H1 (cell line): ENCODE data around the gene ME3. TPM values are rescaled to one million over a fixed set of nuclear protein-coding genes. Genes with fewer than 3 reads are reported as not detected.

Experiments used
- CTCF ChIA-PET: fragments of 300-600 bp; sonication (Branson Sonifier 250); formaldehyde crosslinking; loops from one replicate; lab custom pipeline; 2021; ENCODE audit not compliant: partially characterized antibody; lab: Charles Lee
- POLR2A ChIA-PET: fragments of 300-600 bp; sonication (Branson Sonifier 250); formaldehyde crosslinking; loops from one replicate; lab custom pipeline; 2021; ENCODE audit warnings: inconsistent platforms; ENCODE audit not compliant: partially characterized antibody; lab: Charles Lee
- DNase-seq, 2 experiments: peaks; one replicate each; pipeline versions ENCODE4 v3.0.0 to v3.0.0-alpha.2; 2010 to 2022; ENCODE audit warnings: low spot score in 2 of 2, low read depth in 1 of 2, mixed read lengths in 1 of 2
- FAIRE-seq: peaks from 2 replicates; lab custom pipeline; 2011; peaks lifted over from hg19 to GRCh38; lab: Jason Lieb, UNC
- H2AFZ ChIP-seq: 2 replicates; pipeline ENCODE4 v1.8.1; 2012; ENCODE audit warnings: low read length, inconsistent platforms
- H2AK5ac ChIP-seq: 2 replicates; pipeline ENCODE4 v1.6.1; 2013; ENCODE audit warnings: low read depth, low read length
- H2BK120ac ChIP-seq: replicated peaks from 2 replicates; pipeline ENCODE3; 2013; ENCODE audit warnings: low read depth, low read length, inconsistent platforms
- H2BK12ac ChIP-seq: 2 replicates; pipeline ENCODE4 v1.6.1; 2013; ENCODE audit warnings: low read depth, low read length
- H2BK15ac ChIP-seq: 2 replicates; pipeline ENCODE4 v1.6.1; 2013; ENCODE audit warnings: low read length
- H2BK20ac ChIP-seq: 2 replicates; pipeline ENCODE4 v1.6.1; 2013; ENCODE audit warnings: low read length
- H2BK5ac ChIP-seq: 2 replicates; pipeline ENCODE4 v1.6.1; 2013; ENCODE audit warnings: low read depth, low read length
- H3K14ac ChIP-seq: 2 replicates; pipeline ENCODE4 v1.6.1; 2013; ENCODE audit warnings: inconsistent platforms; ENCODE audit not compliant: insufficient read length
- H3K18ac ChIP-seq: 2 replicates; pipeline ENCODE4 v1.6.1; 2013; ENCODE audit warnings: low read length; ENCODE audit errors: extremely low read depth
- H3K23ac ChIP-seq: 2 replicates; pipeline ENCODE4 v1.6.1; 2013; ENCODE audit warnings: inconsistent platforms; ENCODE audit not compliant: insufficient read length
- H3K23me2 ChIP-seq: 2 replicates; pipeline ENCODE4 v1.6.1; 2013; ENCODE audit warnings: low read depth, low read length
- H3K27ac ChIP-seq: 2 replicates; pipeline ENCODE4 v1.6.1; 2011; ENCODE audit warnings: low read depth, low read length, inconsistent platforms
- H3K27me3 ChIP-seq, 4 experiments: replicated peaks in 1 of 4; 1 replicate in 1 of 4; 2 replicates in 3 of 4; pipeline versions ENCODE4 v1.6.1 to v1.8.1; 2011 to 2013; ENCODE audit warnings: low read length in 3 of 4, mild to moderate bottlenecking in 3 of 4, inconsistent platforms in 2 of 4, mixed read lengths in 2 of 4, moderate library complexity in 1 of 4; ENCODE audit not compliant: control insufficient read depth in 3 of 4, insufficient read depth in 3 of 4; ENCODE audit errors: extremely low read depth in 1 of 4
- H3K36me3 ChIP-seq, 4 experiments: 2 replicates each; pipeline versions ENCODE4 v1.6.1 to v1.8.1; 2011 to 2013; ENCODE audit warnings: mild to moderate bottlenecking in 4 of 4, low read length in 3 of 4, moderate library complexity in 2 of 4, control low read depth in 1 of 4, inconsistent platforms in 1 of 4; ENCODE audit not compliant: insufficient read depth in 4 of 4, control insufficient read depth in 2 of 4
- H3K4ac ChIP-seq: replicated peaks from 2 replicates; pipeline ENCODE3; 2013; ENCODE audit warnings: low read length, low read depth, mixed read lengths, inconsistent platforms; ENCODE audit not compliant: insufficient read length
- H3K4me1 ChIP-seq, 4 experiments: replicated peaks in 1 of 4; 1 replicate in 1 of 4; 2 replicates in 3 of 4; pipeline versions ENCODE4 v1.6.1 to v1.8.1; 2011 to 2013; ENCODE audit warnings: low read length in 3 of 4, inconsistent platforms in 2 of 4, mixed read lengths in 1 of 4; ENCODE audit not compliant: insufficient read depth in 4 of 4, control insufficient read depth in 3 of 4
- H3K4me2 ChIP-seq, 2 experiments: 2 replicates each; pipeline versions ENCODE4 v1.6.1 to v1.8.1; 2011 to 2013; ENCODE audit warnings: low read depth in 2 of 2, low read length in 2 of 2, control low read depth in 1 of 2, inconsistent platforms in 1 of 2, mild to moderate bottlenecking in 1 of 2; ENCODE audit not compliant: insufficient read depth in 1 of 2
- H3K4me3 ChIP-seq, 4 experiments: fragments of 200-600, 300-600 bp in 1 of 4; sonication (generic), shearing (Covaris generic), sonication (Bioruptor Twin) in 1 of 4; 2 replicates each; pipeline versions ENCODE4 v1.5.1 to v1.8.1; 2011 to 2016; ENCODE audit warnings: low read length in 4 of 4, low read depth in 3 of 4, control low read depth in 2 of 4, inconsistent platforms in 2 of 4, mild to moderate bottlenecking in 2 of 4, mixed read lengths in 1 of 4, moderate library complexity in 1 of 4; ENCODE audit not compliant: insufficient read depth in 2 of 4; ENCODE audit errors: extremely low read depth in 1 of 4
- H3K56ac ChIP-seq: replicated peaks from 2 replicates; pipeline ENCODE3; 2013; ENCODE audit warnings: low read depth, mild to moderate bottlenecking, mixed read lengths, low read length, inconsistent platforms; ENCODE audit not compliant: insufficient read length
- H3K79me1 ChIP-seq: 2 replicates; pipeline ENCODE4 v1.6.1; 2013; ENCODE audit warnings: low read depth, low read length, control low read depth
- H3K79me2 ChIP-seq, 2 experiments: 2 replicates each; pipeline versions ENCODE4 v1.6.1 to v1.8.1; 2012 to 2013; ENCODE audit warnings: low read length in 2 of 2, mild to moderate bottlenecking in 2 of 2, inconsistent platforms in 1 of 2; ENCODE audit not compliant: insufficient read depth in 2 of 2, control insufficient read depth in 1 of 2
- H3K9ac ChIP-seq, 4 experiments: replicated peaks in 1 of 4; 1 replicate in 1 of 4; 2 replicates in 3 of 4; pipeline versions ENCODE4 v1.6.1 to v1.8.1; 2011 to 2013; ENCODE audit warnings: low read depth in 3 of 4, low read length in 3 of 4, control low read depth in 2 of 4, mild to moderate bottlenecking in 2 of 4, moderate library complexity in 2 of 4, inconsistent platforms in 1 of 4; ENCODE audit errors: extremely low read depth in 1 of 4
- H3K9me3 ChIP-seq, 2 experiments: 2 replicates each; pipeline versions ENCODE4 v1.6.1 to v1.8.1; 2012 to 2013; ENCODE audit warnings: mild to moderate bottlenecking in 2 of 2, moderate library complexity in 2 of 2, control low read depth in 1 of 2, inconsistent platforms in 1 of 2, low read depth in 1 of 2, low read length in 1 of 2, mixed read lengths in 1 of 2; ENCODE audit not compliant: insufficient read depth in 2 of 2
- H4K20me1 ChIP-seq, 2 experiments: replicated peaks in 1 of 2; 2 replicates each; pipeline versions ENCODE3 to v1.8.1; 2011 to 2013; ENCODE audit warnings: inconsistent platforms in 2 of 2, low read length in 2 of 2, mild to moderate bottlenecking in 1 of 2; ENCODE audit not compliant: insufficient read depth in 2 of 2, control insufficient read depth in 1 of 2
- H4K5ac ChIP-seq: 2 replicates; pipeline ENCODE4 v1.6.1; 2013; ENCODE audit warnings: low read length, low read depth, mixed read lengths, inconsistent platforms; ENCODE audit not compliant: insufficient read length
- H4K8ac ChIP-seq: 2 replicates; pipeline ENCODE4 v1.8.0; 2013; ENCODE audit warnings: mild to moderate bottlenecking, moderate library complexity, low read length, inconsistent platforms; ENCODE audit not compliant: insufficient read depth; ENCODE audit errors: extremely low read depth
- H4K91ac ChIP-seq: replicated peaks from 2 replicates; pipeline ENCODE3; 2013; ENCODE audit warnings: low read length, mixed read lengths, inconsistent platforms; ENCODE audit not compliant: insufficient read length
- TAF1 ChIP-seq: IDR thresholded peaks from 2 replicates; pipeline ENCODE4 v1.6.1; 2011; ENCODE audit warnings: mild to moderate bottlenecking, low read depth, low read length
- WGBS, 2 experiments: shearing (Covaris generic) in 1 of 2; methylation state at CpG; one replicate each; pipeline versions ENCODE4 v1.1.6 to v1.1.7; 2013 to 2015; ENCODE audit warnings: low lambda C conversion rate in 2 of 2, mixed read lengths in 2 of 2, inconsistent platforms in 1 of 2, low coverage in 1 of 2, missing lambda C conversion rate in 1 of 2; ENCODE audit not compliant: insufficient replicate concordance in 2 of 2, insufficient coverage in 1 of 2, insufficient read length in 1 of 2; ENCODE audit errors: extremely low coverage in 1 of 2, missing lambda C conversion rate in 1 of 2; 5-methylcytosine and 5-hydroxymethylcytosine counted together
- polyA plus RNA-seq, 7 experiments: library from polyadenylated mRNA; depleted of rRNA in 3 of 7; stranded (reverse) in 5 of 7; unstranded in 2 of 7; fragments of >200 nt in 5 of 7; fragments of 200-250 nt in 2 of 7; gene quantifications; 1 replicate in 5 of 7; 2 replicates in 1 of 7; 4 replicates in 1 of 7; pipeline versions ENCODE4 v1.2.1 to v1.2.3, GENCODE V29; 2011 to 2013; ENCODE audit warnings: missing spikeins in 2 of 7, mixed read lengths in 2 of 7
- total RNA-seq: library from RNA; stranded (reverse); fragmentation: NEBNext Ultra II Directional; extraction: Animal tissue kit (Norgen Biotek cat#: 25700); gene quantifications from 2 replicates; pipeline ENCODE4 v1.2.1, GENCODE V29; 2021

The ME3 gene
- total and polyA plus RNA-seq, 2 of the 8 experiments (the other 6 are each of a cell fraction or from before 2014, with no cell fraction given): 1.5 to 2.8 TPM

GRCh38 chr11:86719781-86720463 lies 47.5 kb upstream of the ME3 start:
- peaks cover 3% of the 10 kb centered on the region; the same call in 1 of the 2 replicates for H3K23me2 ChIP-seq
- H2BK12ac ChIP-seq: no peak overlapping the region
- ChIA-PET CTCF (interaction anchor here (0.5 to 1.7 kb wide), 7 partner anchors 30 to 360 kb away, joined by 3 to 4 read pairs (median 4); no protein-coding TSS in a partner anchor), POLR2A (no interaction called here)
- H3K4me1 ChIP-seq: no peaks in the 10 kb centered on the region
- H3K36me3 ChIP-seq: no peaks in the 10 kb centered on the region
- no peak for DNase-seq
- H2AK5ac ChIP-seq: no peak overlapping the region
- no peak overlapping the region for H3K9ac ChIP-seq
- no peak overlapping the region for H3K23ac ChIP-seq
- no peak overlapping the region for H3K4me2 ChIP-seq
- H4K91ac ChIP-seq: no peak overlapping the region
- peaks cover 0 to 1% of the 10 kb centered on the region in 2 experiments for H4K20me1 ChIP-seq
- H2BK15ac ChIP-seq: no peak overlapping the region
- no peak overlapping the region for H3K4ac ChIP-seq
- no peak overlapping the region for H3K56ac ChIP-seq
- no peak overlapping the region for H2BK20ac ChIP-seq
- no peak overlapping the region for H2BK5ac ChIP-seq
- H3K27ac ChIP-seq: no peak overlapping the region
- H3K27me3 ChIP-seq: no peaks in the 10 kb centered on the region
- 0 out of 4 replicates have a peak, but pooled peaks cover 0 to 7% of the 10 kb centered on the region in 2 experiments for H3K9me3 ChIP-seq
- H3K4me3 ChIP-seq: no peak overlapping the region
- no peak overlapping the region for H3K18ac ChIP-seq
- no peak overlapping the region for H3K14ac ChIP-seq
- no peak overlapping the region for H4K8ac ChIP-seq
- no peak overlapping the region; the same call in 1 of the 2 replicates for H2AFZ ChIP-seq
- no peak for TF ChIP-seq TAF1
- 79% methylated on average over 1 of the region's 1 CpG; no CpG with 5 or more reads in 1 of the 2 experiments for WGBS, 2 experiments
- no peak for FAIRE-seq
- no peak overlapping the region for H4K5ac ChIP-seq
- no peaks in the 10 kb centered on the region for H3K79me2 ChIP-seq
- H3K79me1 ChIP-seq: no peaks in the 10 kb centered on the region
- H2BK120ac ChIP-seq: no peak overlapping the region
